ENCODE measurements around the gene RYR1. TPM values are rescaled to one million over a fixed set of nuclear protein-coding genes. Genes with fewer than 3 reads are reported as not detected.

RYR1 gene
- polyA plus RNA-seq, 1 of the 3 experiments (the other 2 are of a cell fraction), result under 0.01 TPM

DNA sequence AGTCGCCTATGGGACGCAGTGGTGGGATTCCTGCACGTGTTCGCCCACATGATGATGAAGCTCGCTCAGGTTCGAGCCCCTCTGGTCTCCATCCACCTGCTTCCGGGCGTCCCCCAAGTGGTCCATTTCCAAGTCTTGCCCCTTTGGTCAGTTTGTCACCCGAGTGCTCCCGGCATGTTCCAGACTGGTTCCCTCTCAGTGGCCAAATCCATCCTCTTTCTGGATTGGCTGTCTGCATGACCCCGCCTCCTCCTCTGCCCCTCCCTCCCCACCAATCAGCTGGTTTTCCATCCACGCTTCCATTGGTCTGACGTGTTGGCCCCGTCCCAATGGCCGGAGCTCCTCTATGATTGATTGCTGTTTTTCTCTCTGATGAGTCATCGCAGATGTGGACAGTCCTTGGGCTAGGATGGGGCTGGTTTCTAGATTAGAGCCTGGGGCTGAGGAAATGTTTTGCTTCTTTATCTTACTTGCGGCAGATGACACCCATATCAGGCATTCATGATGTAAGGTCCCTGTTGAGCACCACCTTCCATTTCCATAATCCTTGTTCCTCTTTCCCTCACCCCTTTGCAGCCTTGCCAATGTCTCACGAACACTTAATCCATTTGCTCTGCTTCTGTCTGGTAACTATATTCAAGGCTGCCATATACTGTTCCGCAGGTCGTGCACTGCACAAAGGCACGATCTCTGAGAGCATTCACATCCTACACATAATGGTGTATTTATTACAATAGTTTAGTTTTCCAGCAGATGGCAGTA is 110.5 kb downstream of the RYR1 start (continued):
- TF ChIP-seq USF1 (IDR thresholded peaks at IDR 0.05; ENCODE audit: borderline replicate concordance, low read depth), result peak; percentile 62; the same call in 1 of the 2 replicates
- no peak for TF ChIP-seq TAF1 (IDR thresholded peaks at IDR 0.05; ENCODE audit: borderline replicate concordance, low read depth, low read length)
- TF ChIP-seq YY1 (IDR thresholded peaks at IDR 0.05; ENCODE audit: low read depth), result no peak
- TF ChIP-seq EZH2phosphoT487 (IDR thresholded peaks at IDR 0.05; ENCODE audit: borderline replicate concordance, low read depth), result no peak
- TF ChIP-seq NFIC (IDR thresholded peaks at IDR 0.05; ENCODE audit: borderline replicate concordance), result peak; percentile 52; the same call in 1 of the 2 replicates

GRCh38 chr19:38544569-38545315 is 111.3 kb downstream of the RYR1 start:
- Histone ChIP-seq H3K9me3 (no peaks in the 10 kb centered on the region), H3K79me2 (ENCODE audit: insufficient read depth) (no peaks in the 10 kb centered on the region), H2AFZ (ENCODE audit: low read depth) (peak overlapping the region; percentile 82), H4K20me1 (ENCODE audit: insufficient read depth) (no peaks in the 10 kb centered on the region), H3K4me2 (peak overlapping the region; percentile 67), H3K27ac (ENCODE audit: low read depth in 2 of 2, low read length in 1 of 2) (peak overlapping the region; percentile 71 to 92), H3K27me3 (ENCODE audit: insufficient read depth) (no peaks in the 10 kb centered on the region), H3K36me3 (replicated peaks in 1 of 2; ENCODE audit: control insufficient read depth in 1 of 2, insufficient read depth in 2 of 2, low read length in 1 of 2) (no peaks in the 10 kb centered on the region), H3K9me2 (no peaks in the 10 kb centered on the region), H3K4me3 (ENCODE audit: low read depth in 2 of 2, low read length in 1 of 2) (peak overlapping the region; percentile 52 to 56), H3K4me1 (ENCODE audit: control insufficient read depth in 1 of 2, insufficient read depth in 2 of 2, low read depth in 1 of 2, low read length in 1 of 2) (peaks cover 4 to 17% of the 10 kb centered on the region in 2 experiments; a peak in 2 of 4 replicates), H3F3A (replicated peaks; ENCODE audit: insufficient read depth) (peaks cover 10% of the 10 kb centered on the region), H3K9ac (peak overlapping the region; percentile 45; the same call in 1 of the 2 replicates)
- POLR2A ChIA-PET, result interaction anchor here (0.6 to 1.7 kb wide), 4 partner anchors 74 to 386 kb away, joined by 3 to 8 read pairs (median 5); partner anchors contain the start of genes EIF3K, MRPS12 and SARS2
- no peak for DNase-seq
- WGBS (ENCODE audit: low lambda C conversion rate), result 45% methylated on average over 6 of the region's 6 CpGs
- no peak for TF ChIP-seq CTCF (IDR thresholded peaks at IDR 0.05)
- TF ChIP-seq RAD21 (IDR thresholded peaks at IDR 0.05; ENCODE audit: low read length), result peak; percentile 83
- no peak for TF ChIP-seq MEF2A (IDR thresholded peaks at IDR 0.05; ENCODE audit: borderline replicate concordance, low read depth)
- peak; percentile 70; the same call in 1 of the 2 replicates for TF ChIP-seq USF1 (IDR thresholded peaks at IDR 0.05; ENCODE audit: borderline replicate concordance, low read depth)
- CTCF ChIA-PET, result interaction anchor here (0.6 to 2.5 kb wide), 18 partner anchors 12 to 642 kb away, joined by 3 to 32 read pairs (median 4); partner anchors contain the start of genes EIF3K, FAM98C and MAP4K1

Data from SK-N-SH (cell line).